Activated naive CD8-positive, alpha-beta T cell treated with anti-CD3 and anti-CD28 coated beads, Interleukin-2, amount 50 U/mL, for 24 hours (primary cell): ENCODE measurements around the gene TMEM176A.
A peak's percentile ranks its signal among the peaks of the same experiment; 100 is the strongest.

Source experiments
- ATAC-seq: fragments of 150-1000 bp; cut with Tn5 transposase; one replicate; pipeline ENCODE4 v1.10.0; 2021
- DNase-seq: peaks from one replicate; pipeline ENCODE4 v3.0.0; 2021
- H3K27ac Mint-ChIP-seq: one replicate; pipeline ENCODE4 v1.8.0; 2021; ENCODE audit warnings: mild to moderate bottlenecking, mixed read lengths
- H3K27me3 Mint-ChIP-seq: one replicate; pipeline ENCODE4 v1.8.0; 2021; ENCODE audit warnings: mixed read lengths
- H3K36me3 Mint-ChIP-seq: one replicate; pipeline ENCODE4 v1.8.0; 2021; ENCODE audit warnings: low read depth, mixed read lengths
- H3K4me1 Mint-ChIP-seq: one replicate; pipeline ENCODE4 v1.8.0; 2021; ENCODE audit warnings: mixed read lengths
- H3K4me3 Mint-ChIP-seq: one replicate; pipeline ENCODE4 v1.8.0; 2021; ENCODE audit warnings: mild to moderate bottlenecking, moderate library complexity, mixed read lengths
- H3K9me3 Mint-ChIP-seq: one replicate; pipeline ENCODE4 v1.8.0; 2021; ENCODE audit warnings: mixed read lengths

Gene TMEM176A

GRCh38 chr7:150846291-150847115 lies 45.9 kb downstream of the TMEM176A start:
- Mint-ChIP-seq H3K27ac (no peak overlapping the region), H3K4me1 (peaks cover 2% of the 10 kb centered on the region), H3K27me3 (peaks cover 3% of the 10 kb centered on the region), H3K4me3 (no peak overlapping the region), H3K9me3 (no peaks in the 10 kb centered on the region), H3K36me3 (no peaks in the 10 kb centered on the region)
- no peak for ATAC-seq
- no peak for DNase-seq

GRCh38 chr7:150847536-150847935 lies 47.0 kb downstream of the TMEM176A start:
- Mint-ChIP-seq H3K4me3 (no peak overlapping the region), H3K27me3 (peaks cover 11% of the 10 kb centered on the region), H3K9me3 (no peaks in the 10 kb centered on the region), H3K36me3 (no peaks in the 10 kb centered on the region), H3K27ac (no peak overlapping the region), H3K4me1 (peaks cover 2% of the 10 kb centered on the region)
- DNase-seq (no peak), ATAC-seq (no peak)

- ATAC-seq (no peak), DNase-seq (no peak)
- Mint-ChIP-seq H3K4me3 (no peak overlapping the region), H3K36me3 (no peaks in the 10 kb centered on the region), H3K27ac (no peak overlapping the region), H3K4me1 (peaks cover 2% of the 10 kb centered on the region), H3K27me3 (peaks cover 17% of the 10 kb centered on the region), H3K9me3 (no peaks in the 10 kb centered on the region)
Observed at GRCh38 chr7:150848111-150848510, 47.5 kb downstream of the TMEM176A start.

GRCh38 chr7:150848561-150849115 lies 48.1 kb downstream of the TMEM176A start:
- Mint-ChIP-seq H3K27me3 (peaks cover 17% of the 10 kb centered on the region), H3K27ac (no peak overlapping the region), H3K9me3 (no peaks in the 10 kb centered on the region), H3K4me1 (peaks cover 2% of the 10 kb centered on the region), H3K4me3 (no peak overlapping the region), H3K36me3 (no peaks in the 10 kb centered on the region)
- no peak for DNase-seq
- no peak for ATAC-seq

- no peak for DNase-seq
- no peak for ATAC-seq
- Mint-ChIP-seq H3K27ac (no peak overlapping the region), H3K4me1 (peaks cover 2% of the 10 kb centered on the region), H3K9me3 (no peaks in the 10 kb centered on the region), H3K27me3 (peaks cover 17% of the 10 kb centered on the region), H3K36me3 (no peaks in the 10 kb centered on the region), H3K4me3 (no peak overlapping the region)
Observed at GRCh38 chr7:150849204-150849775, 48.7 kb downstream of the TMEM176A start.

- Mint-ChIP-seq H3K4me1 (peaks cover 2% of the 10 kb centered on the region), H3K4me3 (no peak overlapping the region), H3K9me3 (no peaks in the 10 kb centered on the region), H3K36me3 (no peaks in the 10 kb centered on the region), H3K27me3 (peaks cover 17% of the 10 kb centered on the region), H3K27ac (no peak overlapping the region)
- DNase-seq (no peak), ATAC-seq (peak; percentile 60)
Observed at GRCh38 chr7:150850273-150850672, 49.7 kb downstream of the TMEM176A start.

DNA sequence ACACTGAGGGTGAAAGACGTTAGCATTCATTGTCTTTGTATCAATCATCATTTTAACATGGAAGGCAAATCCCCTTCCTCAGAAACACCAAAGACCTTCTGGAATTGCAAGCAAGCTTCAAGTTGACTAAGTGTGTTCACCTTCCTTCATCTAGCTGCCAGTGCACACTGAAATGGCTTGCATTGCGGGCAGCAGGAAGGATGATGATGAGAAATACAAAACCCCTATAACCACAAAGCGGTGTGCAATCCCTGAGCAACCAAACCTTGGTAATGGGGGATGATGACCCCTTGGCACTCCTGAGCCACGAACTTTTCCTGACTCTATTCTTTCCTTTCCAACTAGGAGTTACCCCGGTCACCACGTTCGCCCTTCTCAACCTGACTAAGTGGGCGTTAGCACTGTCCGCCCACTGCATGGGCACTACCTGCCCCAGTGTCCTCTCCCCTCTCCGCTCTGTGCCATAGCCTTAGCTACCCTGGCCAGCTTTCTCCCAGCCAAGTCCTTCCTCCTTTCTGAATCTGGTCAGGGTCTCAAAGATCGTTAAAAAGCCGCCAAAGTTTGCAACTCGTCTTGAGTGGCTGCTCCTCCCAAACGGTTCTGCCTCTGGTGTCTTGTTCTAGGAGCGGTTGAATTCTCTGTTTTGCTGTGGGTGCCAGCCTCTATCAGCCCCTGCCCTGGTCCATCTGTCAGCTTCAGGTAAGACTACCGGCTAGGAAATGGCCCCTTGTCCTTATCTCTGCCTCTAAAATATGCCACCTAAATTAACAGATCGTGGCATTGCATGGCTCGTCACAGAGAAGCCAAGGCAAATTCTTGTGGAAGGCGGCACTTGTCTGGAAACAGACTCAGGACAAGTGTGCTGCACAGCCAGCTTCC lies 51.2 kb downstream of the TMEM176A start:
- Mint-ChIP-seq H3K9me3 (no peaks in the 10 kb centered on the region), H3K36me3 (no peaks in the 10 kb centered on the region), H3K27ac (no peak overlapping the region), H3K4me3 (no peak overlapping the region), H3K27me3 (peaks cover 17% of the 10 kb centered on the region), H3K4me1 (peaks cover 2% of the 10 kb centered on the region)
- ATAC-seq (no peak), DNase-seq (no peak)

DNA sequence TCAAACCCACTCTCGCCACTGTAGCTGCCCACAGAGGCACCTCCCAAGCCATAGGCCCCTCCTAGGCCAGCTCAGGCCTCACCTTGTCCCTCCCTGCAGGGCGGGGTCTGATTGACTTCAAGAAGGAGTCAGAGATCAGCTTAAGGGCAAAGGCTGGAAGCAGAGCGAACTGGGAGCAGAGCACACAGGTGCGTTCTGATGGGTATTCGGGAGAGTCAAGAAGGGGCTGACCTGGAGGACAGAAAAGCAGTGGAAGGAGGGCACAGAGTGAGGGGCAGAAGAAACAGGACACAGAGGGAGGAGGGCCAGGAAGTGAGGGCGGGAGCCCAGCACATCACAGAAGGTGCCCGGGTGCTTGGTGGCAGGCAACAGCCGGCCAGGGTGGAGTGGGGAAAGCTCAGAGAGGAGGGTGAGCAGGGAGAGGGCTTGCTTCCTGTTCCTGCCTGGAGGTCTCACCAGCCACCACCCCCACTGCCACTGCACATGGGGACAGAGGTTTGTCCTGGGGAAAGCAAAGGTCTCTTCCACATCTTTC lies 51.9 kb downstream of the TMEM176A start, which contains the start of gene AOC1:
AOC1 (plus strand) TSS at position 147 of the 535 bp plus-strand sequence. CDS start 3,954 bp downstream, outside the sequence.
- Mint-ChIP-seq H3K9me3 (no peaks in the 10 kb centered on the region), H3K27ac (no peak within 1 kb of the TSS), H3K27me3 (peaks cover 17% of the 10 kb centered on the region), H3K4me3 (no peak within 1 kb of the TSS), H3K4me1 (peaks cover 2% of the 10 kb centered on the region), H3K36me3 (no peaks in the 10 kb centered on the region)
- ATAC-seq, result no peak
- DNase-seq, result no peak

GRCh38 chr7:150854066-150855000 lies 53.8 kb downstream of the TMEM176A start:
- Mint-ChIP-seq H3K27ac (no peak overlapping the region), H3K36me3 (no peaks in the 10 kb centered on the region), H3K9me3 (no peaks in the 10 kb centered on the region), H3K4me3 (no peak overlapping the region), H3K27me3 (peaks cover 17% of the 10 kb centered on the region), H3K4me1 (peaks cover 2% of the 10 kb centered on the region)
- ATAC-seq (no peak), DNase-seq (no peak)
